Activated CD4-positive, alpha-beta T cell treated with anti-CD3 and anti-CD28 coated beads, Interleukin-2, amount 10 ng/mL, durations not matched to agents 7 days and 5 days (primary cell): ENCODE measurements around the gene S100A2. TPM values are rescaled to one million over a fixed set of nuclear protein-coding genes. Genes with fewer than 3 reads are reported as not detected.

ENCODE experiments used
- CTCF ChIA-PET: fragments of 350-600 bp; sonication (Branson Sonifier 250); formaldehyde crosslinking; loops from one replicate; lab custom pipeline; 2021; ENCODE audit warnings: antibody characterized with exemption; lab: Charles Lee
- POLR2A ChIA-PET: fragments of 350-600 bp; sonication (Branson Sonifier 250); formaldehyde crosslinking; loops from one replicate; lab custom pipeline; 2021; ENCODE audit warnings: antibody characterized with exemption; lab: Charles Lee
- DNase-seq: peaks from one replicate; pipeline ENCODE4 v3.0.0-alpha.2; 2020
- H3K27ac Mint-ChIP-seq: one replicate; pipeline ENCODE4 v1.8.0; 2021; ENCODE audit warnings: mild to moderate bottlenecking, moderate library complexity, mixed read lengths
- H3K27me3 Mint-ChIP-seq: one replicate; pipeline ENCODE4 v1.8.0; 2021; ENCODE audit warnings: mixed read lengths
- H3K36me3 Mint-ChIP-seq: one replicate; pipeline ENCODE4 v1.8.0; 2021; ENCODE audit warnings: low read depth, mixed read lengths
- H3K4me1 Mint-ChIP-seq: one replicate; pipeline ENCODE4 v1.8.0; 2021; ENCODE audit warnings: mixed read lengths
- H3K4me3 Mint-ChIP-seq: one replicate; pipeline ENCODE4 v1.8.0; 2021; ENCODE audit warnings: mild to moderate bottlenecking, moderate library complexity, mixed read lengths
- H3K9me3 Mint-ChIP-seq: one replicate; pipeline ENCODE4 v1.8.0; 2021; ENCODE audit warnings: mixed read lengths
- total RNA-seq, 2 experiments: library from RNA; stranded (reverse); gene quantifications; one replicate each; pipeline ENCODE4 v1.2.3, GENCODE V29; 2021

S100A2 gene
- total RNA-seq, 2 experiments from 2014 or later, result 0.50 to 1.8 TPM

DNA sequence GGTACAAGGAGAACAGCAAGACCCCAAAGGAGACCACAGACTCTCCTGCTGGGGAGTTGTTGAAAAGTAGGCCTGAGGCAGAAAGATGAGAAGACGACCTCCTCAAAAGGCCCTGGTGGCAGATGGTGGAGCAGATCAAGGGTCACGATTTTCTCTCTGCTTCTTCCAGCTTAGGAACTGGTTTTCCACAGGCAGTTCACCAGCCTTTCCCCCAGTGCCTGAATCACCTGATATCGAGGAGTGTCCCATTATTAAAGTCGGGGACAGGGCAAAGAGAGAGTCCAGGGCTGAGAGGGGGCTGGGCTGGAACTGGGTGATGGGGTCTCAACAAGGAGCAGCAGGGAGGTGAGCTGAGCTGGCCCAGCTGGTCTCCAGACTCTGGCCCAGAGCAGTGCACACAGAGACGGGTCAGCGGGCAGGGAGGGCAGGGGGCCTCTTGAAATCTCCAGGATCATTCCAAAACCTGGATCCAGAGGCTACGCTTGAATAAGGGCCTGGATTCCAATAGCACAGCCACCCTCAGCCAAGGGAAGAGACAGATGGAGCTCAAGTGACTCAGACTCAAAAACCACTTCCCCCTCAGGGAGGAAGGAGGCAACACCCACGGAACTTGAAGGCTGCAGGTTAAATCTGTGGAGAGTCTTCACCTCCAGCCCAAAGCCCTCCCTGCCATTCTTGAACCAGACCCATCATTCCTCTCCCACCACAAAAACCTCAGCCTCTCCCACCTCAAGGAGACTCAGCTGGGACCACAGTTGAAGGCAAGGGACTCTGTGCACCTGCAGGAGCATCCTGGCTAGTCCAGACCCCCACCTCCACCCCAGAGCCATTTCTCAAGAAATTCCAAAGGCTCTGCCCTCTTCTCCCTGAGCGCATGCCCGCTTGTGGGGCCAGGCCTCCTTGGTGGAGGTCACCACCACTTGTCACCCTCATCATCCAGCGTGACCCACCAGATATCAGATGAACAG lies 25.0 kb downstream of the S100A2 start, which contains the start of gene S100A5:
S100A5 (minus strand) TSS at position 541 of the 968 bp plus-strand sequence. CDS start 743 bp downstream, outside the sequence.
- DNase-seq, result peak; percentile 74
- Mint-ChIP-seq H3K36me3 (peaks cover 58% of the 10 kb centered on the region), H3K4me3 (peak within 1 kb of the TSS; percentile 65), H3K9me3 (no peaks in the 10 kb centered on the region), H3K27ac (peak within 1 kb of the TSS; percentile 96), H3K27me3 (no peaks in the 10 kb centered on the region), H3K4me1 (peaks cover 89% of the 10 kb centered on the region)
- POLR2A ChIA-PET, result interaction anchor here (0.6 kb wide), 1 partner anchor 8 kb away, joined by 12 read pairs; no protein-coding TSS in a partner anchor
- CTCF ChIA-PET, result interaction anchor here (0.6 to 2.9 kb wide), 12 partner anchors 9 to 344 kb away, joined by 3 to 12 read pairs (median 4); no protein-coding TSS in a partner anchor

- ChIA-PET POLR2A (no interaction called here), CTCF (interaction anchor here (0.8 to 2.9 kb wide), 4 partner anchors 12 to 29 kb away, joined by 3 to 12 read pairs (median 6); no protein-coding TSS in a partner anchor)
- H3K27me3 Mint-ChIP-seq, result no peaks in the 10 kb centered on the region
- peak overlapping the region; percentile 65 for H3K4me3 Mint-ChIP-seq
- H3K27ac Mint-ChIP-seq, result peak overlapping the region; percentile 96
- DNase-seq, result no peak
- H3K9me3 Mint-ChIP-seq, result no peaks in the 10 kb centered on the region
- H3K36me3 Mint-ChIP-seq, result peaks cover 57% of the 10 kb centered on the region
- peaks cover 83% of the 10 kb centered on the region for H3K4me1 Mint-ChIP-seq
Observed at GRCh38 chr1:153539395-153540093, 26.1 kb downstream of the S100A2 start.

DNA sequence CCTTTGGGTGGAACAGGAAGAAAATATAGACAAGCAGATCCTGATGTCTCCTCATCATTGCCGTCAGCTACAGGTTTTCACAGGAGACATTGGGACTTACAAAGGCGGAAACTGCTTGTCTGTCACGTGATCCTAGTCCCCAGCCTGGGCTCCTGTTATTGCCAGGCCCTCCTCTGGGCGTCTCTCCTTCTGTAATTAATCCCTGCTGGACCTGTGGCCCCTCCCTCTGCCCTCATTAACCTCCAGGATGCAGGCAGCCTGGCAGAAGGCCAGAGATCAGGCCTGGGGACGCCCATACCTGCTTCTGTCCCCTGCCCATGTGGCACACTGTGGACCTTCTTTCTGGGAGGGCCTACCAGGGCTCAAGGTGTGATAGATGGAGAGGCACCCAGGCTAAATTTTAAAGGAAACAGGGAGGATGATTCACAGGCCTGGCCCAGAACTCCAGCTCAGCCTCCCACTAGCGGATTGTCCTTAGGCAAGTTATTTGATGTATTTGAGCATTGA lies 27.3 kb downstream of the S100A2 start:
- H3K4me3 Mint-ChIP-seq, result no peak overlapping the region
- CTCF ChIA-PET, result interaction anchor here (0.8 to 7.2 kb wide), 3 partner anchors 27 to 30 kb away, joined by 3 to 38 read pairs (median 4); no protein-coding TSS in a partner anchor
- H3K4me1 Mint-ChIP-seq, result peaks cover 83% of the 10 kb centered on the region
- H3K9me3 Mint-ChIP-seq, result no peaks in the 10 kb centered on the region
- no peaks in the 10 kb centered on the region for H3K27me3 Mint-ChIP-seq
- H3K36me3 Mint-ChIP-seq, result peaks cover 56% of the 10 kb centered on the region
- POLR2A ChIA-PET, result no interaction called here
- DNase-seq, result no peak
- H3K27ac Mint-ChIP-seq, result peak overlapping the region; percentile 66

- peak overlapping the region; percentile 98 for H3K27ac Mint-ChIP-seq
- H3K4me1 Mint-ChIP-seq, result peaks cover 83% of the 10 kb centered on the region
- H3K4me3 Mint-ChIP-seq, result peak overlapping the region; percentile 82
- H3K36me3 Mint-ChIP-seq, result peaks cover 52% of the 10 kb centered on the region
- DNase-seq, result no peak
- no peaks in the 10 kb centered on the region for H3K9me3 Mint-ChIP-seq
- no peaks in the 10 kb centered on the region for H3K27me3 Mint-ChIP-seq
- ChIA-PET POLR2A (no interaction called here), CTCF (interaction anchor here (1.4 to 7.2 kb wide), 3 partner anchors 8 to 31 kb away, joined by 4 to 56 read pairs (median 38); partner anchors contain the start of gene S100A4)
Observed at GRCh38 chr1:153537376-153537730, 28.3 kb downstream of the S100A2 start.

GRCh38 chr1:153536671-153537375 lies 28.8 kb downstream of the S100A2 start:
- ChIA-PET POLR2A (interaction anchor here (1.2 kb wide), 1 partner anchor 9 kb away, joined by 6 read pairs; the partner anchor contains the start of gene S100A4), CTCF (interaction anchor here (1.0 to 7.2 kb wide), 6 partner anchors 9 to 91 kb away, joined by 3 to 56 read pairs (median 13); partner anchors contain the start of genes S100A1, S100A13 and S100A4)
- Mint-ChIP-seq H3K4me3 (peak overlapping the region; percentile 82), H3K27ac (peak overlapping the region; percentile 98), H3K36me3 (peaks cover 51% of the 10 kb centered on the region), H3K27me3 (no peaks in the 10 kb centered on the region), H3K9me3 (no peaks in the 10 kb centered on the region), H3K4me1 (peaks cover 83% of the 10 kb centered on the region)
- no peak for DNase-seq

- H3K4me3 Mint-ChIP-seq, result peak overlapping the region; percentile 82
- ChIA-PET POLR2A (interaction anchor here (0.6 to 1.2 kb wide), 5 partner anchors 9 to 1683 kb away, joined by 3 to 8 read pairs (median 4); partner anchors contain the start of genes CHTOP and S100A4), CTCF (interaction anchor here (0.8 to 7.2 kb wide), 11 partner anchors 9 to 92 kb away, joined by 3 to 99 read pairs (median 9); partner anchors contain the start of genes S100A1, S100A13, S100A2 and S100A4)
- DNase-seq, result peak; percentile 88
- H3K4me1 Mint-ChIP-seq, result peaks cover 83% of the 10 kb centered on the region
- no peaks in the 10 kb centered on the region for H3K27me3 Mint-ChIP-seq
- H3K9me3 Mint-ChIP-seq, result no peaks in the 10 kb centered on the region
- peaks cover 51% of the 10 kb centered on the region for H3K36me3 Mint-ChIP-seq
- H3K27ac Mint-ChIP-seq, result peak overlapping the region; percentile 98
Observed at GRCh38 chr1:153536012-153536670, 29.5 kb downstream of the S100A2 start.

GRCh38 chr1:153535242-153536011 lies 30.2 kb downstream of the S100A2 start, which contains the start of gene S100A6:
Gene S100A6 (minus strand): TSS chr1:153535991. CDS start chr1:153535339, 652 bp downstream.
- Mint-ChIP-seq H3K27ac (peak within 1 kb of the TSS; percentile 98), H3K4me1 (peaks cover 81% of the 10 kb centered on the region), H3K36me3 (peaks cover 48% of the 10 kb centered on the region), H3K4me3 (peak within 1 kb of the TSS; percentile 96), H3K27me3 (no peaks in the 10 kb centered on the region), H3K9me3 (no peaks in the 10 kb centered on the region)
- DNase-seq, result peak; percentile 69
- ChIA-PET POLR2A (interaction anchor here (0.6 to 1.2 kb wide), 7 partner anchors 8 to 1684 kb away, joined by 3 to 8 read pairs (median 4); partner anchors contain the start of genes CHTOP and S100A4), CTCF (interaction anchor here (0.6 to 7.2 kb wide), 12 partner anchors 10 to 93 kb away, joined by 3 to 99 read pairs (median 7); partner anchors contain the start of genes S100A1, S100A13, S100A2 and S100A4)

GRCh38 chr1:153534925-153535241 lies 30.8 kb downstream of the S100A2 start:
- peaks cover 42% of the 10 kb centered on the region for H3K36me3 Mint-ChIP-seq
- peak overlapping the region; percentile 96 for H3K4me3 Mint-ChIP-seq
- no peaks in the 10 kb centered on the region for H3K27me3 Mint-ChIP-seq
- H3K4me1 Mint-ChIP-seq, result peaks cover 77% of the 10 kb centered on the region
- no peak for DNase-seq
- H3K9me3 Mint-ChIP-seq, result no peaks in the 10 kb centered on the region
- CTCF ChIA-PET, result interaction anchor here (1.6 to 7.2 kb wide), 9 partner anchors 10 to 93 kb away, joined by 5 to 99 read pairs (median 11); partner anchors contain the start of genes S100A1, S100A13, S100A2 and S100A4
- POLR2A ChIA-PET, result interaction anchor here (0.6 to 1.0 kb wide), 2 partner anchors 17 to 99 kb away, joined by 3 to 5 read pairs; partner anchors contain the start of gene CHTOP
- peak overlapping the region; percentile 98 for H3K27ac Mint-ChIP-seq

- Mint-ChIP-seq H3K27me3 (no peaks in the 10 kb centered on the region), H3K36me3 (peaks cover 40% of the 10 kb centered on the region), H3K4me1 (peaks cover 72% of the 10 kb centered on the region), H3K27ac (peak overlapping the region; percentile 98), H3K9me3 (no peaks in the 10 kb centered on the region), H3K4me3 (peak overlapping the region; percentile 96)
- ChIA-PET CTCF (interaction anchor here (1.0 to 7.2 kb wide), 12 partner anchors 11 to 100 kb away, joined by 4 to 99 read pairs (median 10); partner anchors contain the start of genes CHTOP, S100A1, S100A13 and S100A2), POLR2A (interaction anchor here (0.6 to 1.0 kb wide), 2 partner anchors 17 to 99 kb away, joined by 3 to 5 read pairs; partner anchors contain the start of gene CHTOP)
- DNase-seq, result no peak
Observed at GRCh38 chr1:153534226-153534924, 31.3 kb downstream of the S100A2 start.
